Measurements from ENCODE around the gene GZF1. TPM values are rescaled to one million over a fixed set of nuclear protein-coding genes. Genes with fewer than 3 reads are reported as not detected.

The GZF1 gene
- total and polyA plus RNA-seq, 12 donors: 8.0 to 31.7 (median 18.7) TPM

- intact Hi-C loops (cut with DNase I): loop anchor here in 1 of 2 donors (5.0 kb wide), 1 partner anchor 52 kb away; the partner anchor contains the start of gene GZF1
- Histone ChIP-seq H3K4me1 (replicated peaks in 1 of 2) (peaks cover 34 to 82% of the 10 kb centered on the region in 2 donors), H3K27ac (peak overlapping the region in 1 of 5 donors; percentile 55), H3K4me3 (no peak overlapping the region), H3K27me3 (no peaks in the 10 kb centered on the region), H3K9me3 (replicated peaks in 1 of 3) (no peaks in the 10 kb centered on the region), H3K36me3 (replicated peaks in 1 of 2) (no peaks in the 10 kb centered on the region)
- no peak for TF ChIP-seq POLR2A (IDR thresholded peaks at IDR 0.05)
- no peak for TF ChIP-seq CTCF (IDR thresholded peaks at IDR 0.05)
- 43 to 67% (median 55%) methylated on average over 1 of the region's 1 CpG for WGBS, 4 donors
- DNase-seq: no peak
Observed at GRCh38 chr20:23414526-23415188, 52.7 kb downstream of the GZF1 start.

- intact Hi-C loops (cut with DNase I): loop anchor here in 1 of 2 donors (5.0 kb wide), 1 partner anchor 53 kb away; the partner anchor contains the start of gene GZF1
- no peaks in the 10 kb centered on the region for H3K27me3 ChIP-seq
- H3K9me3 ChIP-seq (replicated peaks in 1 of 3): no peaks in the 10 kb centered on the region
- peaks cover 30 to 75% of the 10 kb centered on the region in 2 donors for H3K4me1 ChIP-seq (replicated peaks in 1 of 2)
- no peak overlapping the region for H3K4me3 ChIP-seq
- WGBS, 4 donors: 72 to 89% (median 87%) methylated on average over 5 of the region's 5 CpGs
- H3K27ac ChIP-seq: peak overlapping the region in 3 of 5 donors; percentile 41 to 55 (median 52)
- DNase-seq: no peak
- TF ChIP-seq POLR2A (IDR thresholded peaks at IDR 0.05): no peak
- no peak for TF ChIP-seq CTCF (IDR thresholded peaks at IDR 0.05)
- no peaks in the 10 kb centered on the region for H3K36me3 ChIP-seq (replicated peaks in 1 of 2)
Observed at GRCh38 chr20:23415555-23415954, 53.6 kb downstream of the GZF1 start.

- peak in 1 of 7 donors; percentile 35 for DNase-seq
- intact Hi-C loops (cut with DNase I): loop anchor here in 1 of 2 donors (5.0 kb wide), 1 partner anchor 54 kb away; the partner anchor contains the start of gene GZF1
- 48 to 54% (median 52%) methylated on average over 6 of the region's 6 CpGs for WGBS, 4 donors
- Histone ChIP-seq H3K36me3 (replicated peaks in 1 of 2) (no peaks in the 10 kb centered on the region), H3K27me3 (no peaks in the 10 kb centered on the region), H3K27ac (peak overlapping the region in 2 of 5 donors; percentile 41 to 55), H3K9me3 (replicated peaks in 1 of 3) (no peaks in the 10 kb centered on the region), H3K4me3 (no peak overlapping the region), H3K4me1 (replicated peaks in 1 of 2) (peaks cover 28 to 70% of the 10 kb centered on the region in 2 donors)
- TF ChIP-seq CTCF (IDR thresholded peaks at IDR 0.05): no peak
Observed at GRCh38 chr20:23415959-23416583, 54.1 kb downstream of the GZF1 start.

GRCh38 chr20:23417861-23418260 lies 55.9 kb downstream of the GZF1 start:
- no peaks in the 10 kb centered on the region for H3K36me3 ChIP-seq (replicated peaks in 1 of 2)
- peak overlapping the region in 2 of 5 donors; percentile 20 to 92 for H3K27ac ChIP-seq
- TF ChIP-seq CTCF (IDR thresholded peaks at IDR 0.05): no peak
- TF ChIP-seq POLR2A (IDR thresholded peaks at IDR 0.05): no peak
- no peak for DNase-seq
- H3K9me3 ChIP-seq (replicated peaks in 1 of 3): no peaks in the 10 kb centered on the region
- H3K4me3 ChIP-seq: no peak overlapping the region
- intact Hi-C loops (cut with DNase I): loop anchor here in 1 of 2 donors (5.0 kb wide), 1 partner anchor 56 kb away; the partner anchor contains the start of gene GZF1
- H3K27me3 ChIP-seq: no peaks in the 10 kb centered on the region
- H3K4me1 ChIP-seq (replicated peaks in 1 of 2): peaks cover 18 to 54% of the 10 kb centered on the region in 2 donors

Data from adrenal gland (tissue), 12 donors.